Skeletal muscle satellite cell (primary cell): ENCODE measurements around the gene GBF1.
A peak's percentile ranks its signal among the peaks of the same experiment; 100 is the strongest.

Source experiments
- H3K27me3 ChIP-seq: 2 replicates; pipeline ENCODE4 v1.7.0; 2013; ENCODE audit warnings: low read length; ENCODE audit not compliant: control insufficient read depth, insufficient read depth
- H3K36me3 ChIP-seq: 2 replicates; pipeline ENCODE4 v1.7.0; 2013; ENCODE audit warnings: mild to moderate bottlenecking, control low read depth, low read length; ENCODE audit not compliant: insufficient read depth
- H3K4me1 ChIP-seq: 2 replicates; pipeline ENCODE4 v1.7.0; 2013; ENCODE audit warnings: low read length; ENCODE audit not compliant: control insufficient read depth, insufficient read depth
- H3K4me2 ChIP-seq: 2 replicates; pipeline ENCODE4 v1.7.0; 2013; ENCODE audit warnings: mild to moderate bottlenecking, low read length
- H3K4me3 ChIP-seq: 2 replicates; pipeline ENCODE4 v1.7.0; 2013; ENCODE audit warnings: low read length
- H3K9ac ChIP-seq: 2 replicates; pipeline ENCODE4 v1.7.0; 2013; ENCODE audit warnings: mild to moderate bottlenecking, low read depth, low read length, moderate library complexity
- H3K9me3 ChIP-seq: replicated peaks from 2 replicates; pipeline ENCODE4 v1.7.0; 2013; ENCODE audit warnings: mild to moderate bottlenecking, control low read depth, low read length

GBF1 gene

DNA sequence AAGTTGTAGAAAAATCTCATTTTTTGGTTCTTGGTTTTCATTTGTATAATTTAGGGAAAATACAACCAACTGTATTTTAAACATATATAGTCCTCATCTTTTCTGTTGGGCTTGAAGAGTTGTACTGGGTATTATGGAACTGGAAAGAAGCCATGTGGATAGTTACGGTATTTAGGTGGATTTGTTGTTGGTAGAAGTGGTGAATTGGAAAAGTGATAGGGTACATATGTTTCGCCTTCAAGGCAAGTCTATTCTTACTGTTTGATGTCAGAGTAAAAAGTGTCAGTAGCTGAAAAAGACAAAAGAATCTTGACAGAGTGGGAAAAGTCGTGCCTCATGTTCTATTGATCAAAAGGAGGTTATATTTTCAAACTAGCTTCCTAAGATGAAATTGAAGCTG lies 64.6 kb downstream of the GBF1 start:
- peak overlapping the region; percentile 21 for H3K9ac ChIP-seq
- no peaks in the 10 kb centered on the region for H3K9me3 ChIP-seq
- peak overlapping the region; percentile 46 for H3K4me2 ChIP-seq
- H3K4me3 ChIP-seq = no peak overlapping the region
- H3K4me1 ChIP-seq = peaks cover 51% of the 10 kb centered on the region
- peaks cover 1% of the 10 kb centered on the region for H3K36me3 ChIP-seq
- H3K27me3 ChIP-seq = no peaks in the 10 kb centered on the region

DNA sequence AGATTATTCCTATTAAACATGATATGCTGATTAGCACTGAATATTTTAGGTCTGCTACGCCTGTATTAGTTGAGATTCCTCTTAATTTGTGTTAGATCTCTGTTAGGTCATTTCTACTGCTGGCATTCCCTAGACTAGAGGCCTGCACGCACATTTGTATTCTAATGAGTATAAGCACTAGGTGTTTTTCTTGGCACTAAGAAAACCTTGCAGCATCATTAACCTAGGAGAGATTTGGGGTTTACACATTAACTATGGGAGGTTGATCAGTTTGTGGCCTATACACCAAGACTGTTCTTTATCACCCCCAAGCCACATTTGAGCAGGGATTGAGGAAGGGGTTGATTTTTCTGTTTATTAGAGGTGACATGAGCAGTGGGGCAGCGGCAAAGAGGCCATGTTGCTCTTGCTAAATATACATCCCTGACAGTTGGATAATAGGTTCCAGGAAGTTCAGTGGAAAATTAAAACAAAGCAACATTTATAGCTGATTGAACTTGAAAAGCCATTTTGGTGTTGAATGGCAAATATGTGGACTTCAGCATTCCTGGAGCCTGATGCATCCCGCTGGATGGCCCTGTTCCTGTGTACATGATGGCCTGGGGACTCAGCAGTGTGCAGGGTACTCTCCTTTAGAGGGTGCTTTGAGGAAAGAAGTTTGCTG lies 65.2 kb downstream of the GBF1 start:
- H3K4me2 ChIP-seq = peak overlapping the region; percentile 46
- no peaks in the 10 kb centered on the region for H3K27me3 ChIP-seq
- peak overlapping the region; percentile 17 for H3K4me3 ChIP-seq
- H3K9ac ChIP-seq = peak overlapping the region; percentile 21
- peaks cover 6% of the 10 kb centered on the region for H3K36me3 ChIP-seq
- no peaks in the 10 kb centered on the region for H3K9me3 ChIP-seq
- H3K4me1 ChIP-seq = peaks cover 51% of the 10 kb centered on the region

DNA sequence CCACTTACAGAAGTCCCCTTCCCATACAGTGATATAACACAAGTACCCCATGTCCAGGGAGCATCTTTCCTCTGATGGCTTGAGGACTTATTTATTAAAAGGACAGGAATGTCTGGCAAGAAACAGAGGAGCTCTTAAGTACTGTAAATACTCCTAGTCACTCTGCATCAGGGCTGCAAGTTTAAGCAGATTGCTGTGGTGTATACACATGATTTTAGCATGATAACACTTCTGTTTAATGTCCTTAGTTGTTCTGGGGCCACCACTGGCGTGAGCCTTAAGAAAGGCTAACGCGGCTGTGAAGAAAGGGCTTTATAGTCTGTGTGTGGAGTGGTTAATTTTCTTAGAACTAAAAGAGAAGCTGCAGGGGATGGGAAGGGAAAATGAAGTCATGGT lies 65.7 kb downstream of the GBF1 start:
- no peaks in the 10 kb centered on the region for H3K9me3 ChIP-seq
- H3K27me3 ChIP-seq = no peaks in the 10 kb centered on the region
- H3K36me3 ChIP-seq = peaks cover 6% of the 10 kb centered on the region
- H3K4me2 ChIP-seq = peak overlapping the region; percentile 46
- H3K4me1 ChIP-seq = peaks cover 51% of the 10 kb centered on the region
- peak overlapping the region; percentile 17 for H3K4me3 ChIP-seq
- no peak overlapping the region for H3K9ac ChIP-seq

DNA sequence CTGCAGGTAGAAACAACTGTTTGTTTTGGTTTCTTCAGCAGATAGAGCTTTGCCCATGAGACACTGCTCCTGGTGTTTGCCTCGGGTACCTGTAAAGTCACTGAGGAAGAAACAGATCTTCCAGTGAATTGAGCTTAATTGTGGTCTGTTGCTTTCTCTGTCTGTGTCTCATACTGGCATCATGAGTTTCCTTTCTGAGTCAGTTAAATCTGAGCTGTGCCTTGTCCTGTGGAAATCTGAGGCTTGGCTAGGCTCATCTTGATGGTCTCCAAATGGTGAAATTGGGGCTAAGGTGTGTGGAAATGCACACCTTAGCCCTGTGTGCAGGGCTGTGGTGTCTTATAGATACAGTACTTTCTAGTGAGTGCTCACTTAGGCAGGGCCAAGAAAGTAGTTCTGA lies 67.4 kb downstream of the GBF1 start:
- Histone ChIP-seq H3K9ac (peak overlapping the region; percentile 6), H3K36me3 (peaks cover 10% of the 10 kb centered on the region), H3K4me2 (peak overlapping the region; percentile 59), H3K9me3 (no peaks in the 10 kb centered on the region), H3K4me1 (peaks cover 51% of the 10 kb centered on the region), H3K27me3 (no peaks in the 10 kb centered on the region), H3K4me3 (no peak overlapping the region)

DNA sequence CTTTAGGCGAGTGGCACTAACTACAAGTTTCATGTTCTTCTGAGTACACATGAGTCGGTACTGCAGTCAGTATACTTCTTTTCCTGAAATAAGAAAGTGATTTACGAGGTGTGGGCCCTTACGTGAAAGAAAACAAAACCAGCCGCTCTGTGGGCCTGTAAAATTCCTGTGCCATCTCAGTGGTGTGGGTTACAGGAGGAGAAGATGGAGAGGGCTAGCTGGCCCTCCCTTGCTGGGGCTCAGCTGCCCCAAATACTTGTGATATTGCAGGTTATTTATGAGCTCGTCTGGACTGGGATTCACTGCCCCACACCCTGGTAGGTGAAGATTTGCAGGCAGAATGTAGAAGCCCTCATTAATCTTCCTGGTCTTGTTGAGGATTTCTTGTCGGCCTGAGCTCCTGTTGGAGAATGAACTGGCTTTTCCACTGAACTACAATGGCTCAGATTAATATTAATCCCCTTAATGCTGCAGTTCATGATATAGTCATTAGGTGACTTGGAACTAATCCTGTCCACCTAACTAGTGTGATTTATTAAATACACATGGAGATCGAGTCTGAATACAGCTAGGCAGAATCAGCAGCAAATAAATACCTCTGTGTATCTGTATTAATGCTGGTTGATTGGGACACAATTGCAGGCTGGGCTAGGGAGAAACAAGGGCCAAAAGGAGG lies 68.0 kb downstream of the GBF1 start:
- peak overlapping the region; percentile 59 for H3K4me2 ChIP-seq
- H3K4me1 ChIP-seq = peaks cover 51% of the 10 kb centered on the region
- peaks cover 10% of the 10 kb centered on the region for H3K36me3 ChIP-seq
- peak overlapping the region; percentile 6 for H3K9ac ChIP-seq
- no peaks in the 10 kb centered on the region for H3K27me3 ChIP-seq
- no peaks in the 10 kb centered on the region for H3K9me3 ChIP-seq
- H3K4me3 ChIP-seq = no peak overlapping the region

DNA sequence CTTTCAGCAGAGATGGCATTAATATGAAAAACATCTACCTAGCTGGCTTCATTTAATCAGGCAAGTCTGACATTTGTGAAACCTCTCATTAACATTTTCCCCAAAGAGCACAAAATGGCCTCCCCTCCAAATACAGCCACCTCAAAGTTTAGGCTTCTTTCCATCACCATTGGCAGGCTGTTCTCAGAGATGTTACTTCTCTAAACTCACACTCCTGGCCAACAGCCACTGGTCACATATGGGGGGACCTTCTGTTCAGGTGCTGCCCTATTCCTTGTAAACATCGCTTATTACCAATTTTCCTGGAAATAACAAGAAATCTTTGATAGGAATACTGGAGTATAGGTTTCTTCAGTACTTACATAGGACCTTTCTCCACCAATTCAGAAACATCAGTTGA lies 69.5 kb downstream of the GBF1 start:
- Histone ChIP-seq H3K27me3 (no peaks in the 10 kb centered on the region), H3K4me1 (peaks cover 41% of the 10 kb centered on the region), H3K36me3 (peaks cover 10% of the 10 kb centered on the region), H3K9me3 (no peaks in the 10 kb centered on the region), H3K4me3 (no peak overlapping the region), H3K4me2 (no peak overlapping the region), H3K9ac (no peak overlapping the region)

DNA sequence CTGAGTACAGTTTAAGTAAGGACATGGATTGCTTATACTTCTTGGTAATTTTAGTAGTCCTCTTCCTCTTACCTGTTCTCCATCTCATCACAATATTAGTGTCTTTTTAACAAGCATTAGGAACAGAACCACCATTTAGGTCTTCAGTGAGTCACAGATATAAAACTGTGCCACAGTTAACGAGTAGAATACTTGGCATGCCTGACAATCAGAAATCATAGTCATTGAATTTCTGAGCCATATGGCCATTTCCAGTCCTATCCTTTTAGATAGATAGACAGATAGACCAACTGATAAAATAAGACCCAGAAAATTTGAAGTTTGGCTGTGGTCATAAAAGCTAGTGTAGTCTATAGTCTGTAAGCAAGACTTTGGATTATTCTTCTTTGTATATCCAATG lies 71.1 kb downstream of the GBF1 start:
- Histone ChIP-seq H3K4me1 (peaks cover 25% of the 10 kb centered on the region), H3K27me3 (no peaks in the 10 kb centered on the region), H3K9me3 (no peaks in the 10 kb centered on the region), H3K36me3 (peaks cover 10% of the 10 kb centered on the region), H3K9ac (no peak overlapping the region), H3K4me3 (no peak overlapping the region), H3K4me2 (no peak overlapping the region)

DNA sequence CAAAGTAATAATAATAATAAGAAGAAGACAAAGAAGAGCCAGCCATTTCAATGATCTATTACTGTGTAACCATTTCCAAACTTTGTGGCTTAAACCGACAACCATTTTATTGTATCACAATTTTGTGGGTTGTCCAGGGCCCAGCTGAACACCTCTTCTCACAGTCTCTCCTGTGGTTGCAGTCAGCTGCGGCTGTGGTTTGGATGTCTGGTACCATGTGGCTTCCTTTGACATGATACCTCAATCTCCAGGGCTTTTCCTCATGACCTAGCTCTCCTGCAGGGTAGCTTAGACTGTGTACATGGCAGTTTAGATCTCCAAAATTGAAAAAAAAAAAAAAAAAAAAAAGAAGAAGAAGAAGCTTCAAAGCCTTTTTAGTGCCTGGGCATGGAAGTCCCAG lies 77.6 kb downstream of the GBF1 start:
- Histone ChIP-seq H3K4me1 (peaks cover 19% of the 10 kb centered on the region), H3K4me2 (no peak overlapping the region), H3K9me3 (no peaks in the 10 kb centered on the region), H3K4me3 (no peak overlapping the region), H3K36me3 (no peaks in the 10 kb centered on the region), H3K27me3 (no peaks in the 10 kb centered on the region), H3K9ac (no peak overlapping the region)

DNA sequence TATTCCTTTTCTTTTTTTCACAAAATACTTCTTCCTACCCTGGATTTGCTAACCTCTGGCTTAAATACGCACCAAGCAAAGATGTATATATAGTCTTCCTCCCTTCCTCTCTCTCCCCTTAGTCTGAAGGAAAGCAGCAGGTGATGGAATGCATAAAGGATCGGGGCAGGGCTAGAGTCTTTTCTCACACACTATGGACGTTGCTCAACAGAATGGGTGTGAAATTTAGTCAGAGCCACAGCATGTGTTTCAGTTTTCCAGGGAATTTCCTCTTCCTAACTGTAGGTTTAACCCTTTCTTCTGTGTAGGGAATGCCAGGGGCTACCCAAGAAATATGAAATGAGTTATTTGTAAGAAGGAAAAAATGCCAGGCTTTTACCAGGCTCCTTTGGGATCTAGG lies 78.7 kb downstream of the GBF1 start:
- Histone ChIP-seq H3K4me3 (no peak overlapping the region), H3K4me2 (peak overlapping the region; percentile 11), H3K9ac (no peak overlapping the region), H3K27me3 (no peaks in the 10 kb centered on the region), H3K9me3 (no peaks in the 10 kb centered on the region), H3K4me1 (peaks cover 19% of the 10 kb centered on the region), H3K36me3 (peaks cover 2% of the 10 kb centered on the region)

DNA sequence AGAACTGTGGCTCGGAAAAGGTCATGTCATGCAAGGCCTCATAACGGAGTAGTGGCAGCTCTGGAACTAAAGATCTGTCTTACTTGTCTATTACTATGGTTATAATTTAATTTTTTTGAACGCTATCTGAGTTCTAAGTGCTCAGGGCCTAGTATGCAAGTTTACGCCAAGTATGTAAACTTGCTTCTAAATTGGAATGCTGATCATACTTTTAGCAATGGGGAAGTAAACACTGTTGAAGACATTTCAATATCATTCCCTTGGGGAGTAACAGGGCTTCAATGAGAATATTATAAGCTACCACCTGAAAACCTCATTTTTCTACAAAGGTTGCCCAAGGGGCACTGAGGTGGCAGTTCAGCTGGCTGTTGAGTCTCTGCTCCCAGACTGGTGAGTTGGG lies 80.7 kb downstream of the GBF1 start:
- Histone ChIP-seq H3K4me1 (peaks cover 19% of the 10 kb centered on the region), H3K9ac (no peak overlapping the region)

DNA sequence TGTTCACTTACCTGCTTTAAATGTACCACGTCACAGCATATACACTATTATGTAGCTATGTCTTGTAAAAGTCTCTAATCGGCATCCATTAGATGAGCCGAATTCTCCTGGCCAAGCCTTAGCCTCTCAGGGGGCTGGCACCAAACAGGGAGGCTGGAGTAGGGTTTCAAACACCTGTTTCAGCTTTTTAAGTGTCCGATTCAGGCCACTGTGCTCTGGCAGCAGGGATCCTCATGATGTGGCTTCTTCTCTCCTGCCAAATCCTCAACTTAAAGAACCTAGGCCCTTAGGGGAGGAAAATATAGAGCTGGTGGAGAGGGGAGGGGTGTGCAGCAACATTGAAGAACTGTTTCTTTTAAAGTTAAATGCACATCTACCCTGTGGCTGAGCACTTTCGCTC lies 81.7 kb downstream of the GBF1 start:
- Histone ChIP-seq H3K9me3 (no peaks in the 10 kb centered on the region), H3K4me3 (no peak overlapping the region), H3K4me2 (no peak overlapping the region), H3K36me3 (peaks cover 3% of the 10 kb centered on the region), H3K27me3 (no peaks in the 10 kb centered on the region), H3K4me1 (peaks cover 19% of the 10 kb centered on the region), H3K9ac (no peak overlapping the region)

More for the DNA sequence above, 80.7 kb downstream of the GBF1 start:
- H3K27me3 ChIP-seq = no peaks in the 10 kb centered on the region
- no peak overlapping the region for H3K4me3 ChIP-seq
- H3K4me2 ChIP-seq = no peak overlapping the region
- H3K9me3 ChIP-seq = no peaks in the 10 kb centered on the region
- peaks cover 3% of the 10 kb centered on the region for H3K36me3 ChIP-seq

DNA sequence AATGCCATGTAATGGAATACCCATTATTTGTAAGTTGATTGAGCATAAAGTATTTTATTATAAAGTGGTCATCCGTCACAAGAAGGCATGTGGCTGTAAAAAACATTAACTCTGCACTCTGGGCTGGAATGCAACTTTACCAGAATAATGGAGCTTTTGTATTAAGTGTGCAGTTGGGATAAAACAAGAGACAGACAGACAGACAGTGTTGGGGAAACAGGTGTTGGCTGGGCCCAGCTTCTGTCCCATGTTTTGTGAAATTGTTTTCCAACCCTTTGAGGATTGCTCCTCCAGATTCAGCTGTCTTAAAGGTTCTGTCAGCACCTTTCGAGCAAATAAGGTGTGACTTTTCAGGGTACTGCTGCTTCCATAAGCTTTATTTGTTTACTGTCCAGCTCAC lies 82.3 kb downstream of the GBF1 start:
- Histone ChIP-seq H3K9me3 (no peaks in the 10 kb centered on the region), H3K9ac (no peak overlapping the region)

More for the DNA sequence above, 82.3 kb downstream of the GBF1 start:
- H3K4me2 ChIP-seq = no peak overlapping the region
- no peak overlapping the region for H3K4me3 ChIP-seq
- no peaks in the 10 kb centered on the region for H3K27me3 ChIP-seq
- H3K36me3 ChIP-seq = peaks cover 3% of the 10 kb centered on the region
- H3K4me1 ChIP-seq = peaks cover 18% of the 10 kb centered on the region
